ENCODE results near the gene CDK13.

DNA sequence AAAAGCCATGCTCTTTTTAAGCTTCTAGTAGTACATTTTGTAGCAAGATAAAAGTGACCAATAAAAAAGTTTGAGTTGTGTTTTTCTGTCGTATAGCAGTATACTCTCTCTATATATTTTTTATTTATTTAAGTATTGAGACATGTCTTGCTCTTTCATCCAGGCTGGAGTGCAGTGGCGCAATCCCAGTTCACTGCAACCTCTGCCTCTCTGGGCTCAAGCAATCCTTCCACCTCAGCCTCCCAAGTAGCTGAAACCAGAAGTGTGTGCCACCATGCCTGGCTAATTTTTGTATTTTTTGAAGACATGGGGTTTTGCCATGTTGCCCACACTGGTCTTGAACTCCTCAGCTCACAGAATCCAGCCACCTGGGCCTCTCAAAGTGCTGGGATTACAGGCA, 187.5 kb downstream of the CDK13 start:
- TF ChIP-seq NFYB (CRISPR knock-in tag; conservative IDR thresholded peaks at IDR 0.05; ENCODE audit: low read depth) (no peak), OVOL2 (CRISPR knock-in tag; IDR thresholded peaks at IDR 0.05; ENCODE audit: borderline replicate concordance) (no peak), CREB1 (CRISPR knock-in tag; IDR thresholded peaks at IDR 0.05) (no peak)
- TF ChIP-seq, protein P1, sequence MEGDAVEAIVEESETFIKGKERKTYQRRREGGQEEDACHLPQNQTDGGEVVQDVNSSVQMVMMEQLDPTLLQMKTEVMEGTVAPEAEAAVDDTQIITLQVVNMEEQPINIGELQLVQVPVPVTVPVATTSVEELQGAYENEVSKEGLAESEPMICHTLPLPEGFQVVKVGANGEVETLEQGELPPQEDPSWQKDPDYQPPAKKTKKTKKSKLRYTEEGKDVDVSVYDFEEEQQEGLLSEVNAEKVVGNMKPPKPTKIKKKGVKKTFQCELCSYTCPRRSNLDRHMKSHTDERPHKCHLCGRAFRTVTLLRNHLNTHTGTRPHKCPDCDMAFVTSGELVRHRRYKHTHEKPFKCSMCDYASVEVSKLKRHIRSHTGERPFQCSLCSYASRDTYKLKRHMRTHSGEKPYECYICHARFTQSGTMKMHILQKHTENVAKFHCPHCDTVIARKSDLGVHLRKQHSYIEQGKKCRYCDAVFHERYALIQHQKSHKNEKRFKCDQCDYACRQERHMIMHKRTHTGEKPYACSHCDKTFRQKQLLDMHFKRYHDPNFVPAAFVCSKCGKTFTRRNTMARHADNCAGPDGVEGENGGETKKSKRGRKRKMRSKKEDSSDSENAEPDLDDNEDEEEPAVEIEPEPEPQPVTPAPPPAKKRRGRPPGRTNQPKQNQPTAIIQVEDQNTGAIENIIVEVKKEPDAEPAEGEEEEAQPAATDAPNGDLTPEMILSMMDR (IDR thresholded peaks at IDR 0.05): no peak
- TF ChIP-seq, protein P2, sequence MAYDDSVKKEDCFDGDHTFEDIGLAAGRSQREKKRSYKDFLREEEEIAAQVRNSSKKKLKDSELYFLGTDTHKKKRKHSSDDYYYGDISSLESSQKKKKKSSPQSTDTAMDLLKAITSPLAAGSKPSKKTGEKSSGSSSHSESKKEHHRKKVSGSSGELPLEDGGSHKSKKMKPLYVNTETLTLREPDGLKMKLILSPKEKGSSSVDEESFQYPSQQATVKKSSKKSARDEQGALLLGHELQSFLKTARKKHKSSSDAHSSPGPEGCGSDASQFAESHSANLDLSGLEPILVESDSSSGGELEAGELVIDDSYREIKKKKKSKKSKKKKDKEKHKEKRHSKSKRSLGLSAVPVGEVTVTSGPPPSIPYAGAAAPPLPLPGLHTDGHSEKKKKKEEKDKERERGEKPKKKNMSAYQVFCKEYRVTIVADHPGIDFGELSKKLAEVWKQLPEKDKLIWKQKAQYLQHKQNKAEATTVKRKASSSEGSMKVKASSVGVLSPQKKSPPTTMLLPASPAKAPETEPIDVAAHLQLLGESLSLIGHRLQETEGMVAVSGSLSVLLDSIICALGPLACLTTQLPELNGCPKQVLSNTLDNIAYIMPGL (CRISPR knock-in tag; IDR thresholded peaks at IDR 0.05): no peak
- TF ChIP-seq, protein P3, sequence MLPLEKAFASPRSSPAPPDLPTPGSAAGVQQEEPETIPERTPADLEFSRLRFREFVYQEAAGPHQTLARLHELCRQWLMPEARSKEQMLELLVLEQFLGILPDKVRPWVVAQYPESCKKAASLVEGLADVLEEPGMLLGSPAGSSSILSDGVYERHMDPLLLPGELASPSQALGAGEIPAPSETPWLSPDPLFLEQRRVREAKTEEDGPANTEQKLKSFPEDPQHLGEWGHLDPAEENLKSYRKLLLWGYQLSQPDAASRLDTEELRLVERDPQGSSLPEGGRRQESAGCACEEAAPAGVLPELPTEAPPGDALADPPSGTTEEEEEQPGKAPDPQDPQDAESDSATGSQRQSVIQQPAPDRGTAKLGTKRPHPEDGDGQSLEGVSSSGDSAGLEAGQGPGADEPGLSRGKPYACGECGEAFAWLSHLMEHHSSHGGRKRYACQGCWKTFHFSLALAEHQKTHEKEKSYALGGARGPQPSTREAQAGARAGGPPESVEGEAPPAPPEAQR (CRISPR knock-in tag; IDR thresholded peaks at IDR 0.05): no peak

Data from WTC11 (cell line).